A549 (cell line): ENCODE data around the gene PRKAR1B. TPM values are rescaled to one million over a fixed set of nuclear protein-coding genes. Genes with fewer than 3 reads are reported as not detected.

Experiments used
- ATAC-seq, 2 experiments: fragments of 200-7000 bp in 1 of 2; fragments of >200 bp in 1 of 2; cut with Nextera tagmentation in 1 of 2; cut with Tn5 transposase in 1 of 2; 3 replicates each; pipeline versions ENCODE4 v1.8.0 to v1.9.1; 2018 to 2020; ENCODE audit warnings: mild to moderate bottlenecking in 1 of 2, moderate library complexity in 1 of 2
- CTCF ChIA-PET: fragments of 300-600 bp; sonication (Branson Sonifier 250); formaldehyde crosslinking; extraction: SDS; loops from one replicate; lab custom pipeline; 2021; ENCODE audit warnings: antibody characterized with exemption, inconsistent platforms; lab: Yijun Ruan, JAX
- POLR2A ChIA-PET: fragments of 350-600 bp; formaldehyde crosslinking; extraction: SDS; loops from one replicate; lab custom pipeline; 2021; ENCODE audit warnings: antibody characterized with exemption, inconsistent platforms; lab: Yijun Ruan, JAX
- DNase-seq, 2 experiments: peaks; one replicate each; pipeline versions ENCODE4 v3.0.0 to v3.0.0-alpha.2; 2011 to 2016; ENCODE audit warnings: low read depth in 1 of 2, low spot score in 1 of 2
- FAIRE-seq: peaks from 2 replicates; lab custom pipeline; 2011; peaks lifted over from hg19 to GRCh38; lab: Jason Lieb, UNC
- H3K27ac ChIP-seq, 2 experiments: fragments of >200 bp; sonication (Bioruptor Twin); formaldehyde crosslinking; 3 replicates each; pipeline ENCODE4 v1.5.1; 2016 to 2017
- H3K4me1 ChIP-seq: fragments of >200 bp; sonication (Bioruptor Twin); formaldehyde crosslinking; 3 replicates; pipeline ENCODE4 v1.6.1; 2016
- H3K4me2 ChIP-seq: fragments of >200 bp; sonication (Bioruptor Twin); formaldehyde crosslinking; 3 replicates; pipeline ENCODE4 v1.6.1; 2016
- H3K4me3 ChIP-seq: fragments of >200 bp; sonication (Bioruptor Twin); formaldehyde crosslinking; 3 replicates; pipeline ENCODE4 v1.5.1; 2016
- H3K9me3 ChIP-seq: fragments of >200 bp; sonication (Bioruptor Twin); formaldehyde crosslinking; 3 replicates; pipeline ENCODE4 v1.6.1; 2016
- CEBPB ChIP-seq, 2 experiments: fragments of >200 bp in 1 of 2; sonication (Bioruptor Twin) in 1 of 2; formaldehyde crosslinking in 1 of 2; IDR thresholded peaks; 2 replicates each; pipeline ENCODE4 v1.6.1; 2012 to 2016
- CHD2 ChIP-seq: fragments of 150-350 bp; IDR thresholded peaks from 2 replicates; pipeline ENCODE4 v1.6.1; 2014; ENCODE audit warnings: low read length; ENCODE audit not compliant: partially characterized antibody
- EHF ChIP-seq: fragments of 250-450 bp; sonication (Bioruptor Pico); IDR thresholded peaks from 2 replicates; pipeline ENCODE4 v1.5.0; 2020; ENCODE audit warnings: mild to moderate bottlenecking
- FOXS1 ChIP-seq: fragments of 250-450 bp; sonication (Bioruptor Pico); IDR thresholded peaks from 2 replicates; pipeline ENCODE4 v1.5.0; 2020; ENCODE audit warnings: mild to moderate bottlenecking, moderate library complexity
- HES2 ChIP-seq: fragments of >200 bp; sonication (Bioruptor Twin); formaldehyde crosslinking; IDR thresholded peaks from 2 replicates; pipeline ENCODE4 v1.6.1; 2016
- HEYL ChIP-seq: fragments of 250-450 bp; sonication (Bioruptor Pico); IDR thresholded peaks from 2 replicates; pipeline ENCODE4 v1.8.0; 2021; ENCODE audit warnings: mild to moderate bottlenecking, moderate library complexity
- JUN ChIP-seq, 2 experiments: fragments of >200 bp; sonication (Bioruptor Twin); formaldehyde crosslinking; IDR thresholded peaks; 2 replicates in 1 of 2; 3 replicates in 1 of 2; pipeline ENCODE4 v1.6.1; 2016 to 2017
- JUNB ChIP-seq: fragments of >200 bp; sonication (Bioruptor Twin); formaldehyde crosslinking; IDR thresholded peaks from 2 replicates; pipeline ENCODE4 v1.6.1; 2016
- NR3C1 ChIP-seq: fragments of >200 bp; sonication (Bioruptor Twin); formaldehyde crosslinking; IDR thresholded peaks from 3 replicates; pipeline ENCODE4 v1.6.1; 2017
- PBX3 ChIP-seq: IDR thresholded peaks from 2 replicates; pipeline ENCODE4 v1.6.1; 2012
- PHF8 ChIP-seq: fragments of 200-600 bp; sonication (generic); IDR thresholded peaks from 2 replicates; pipeline ENCODE4 v1.6.1; 2016; ENCODE audit warnings: low read depth, mild to moderate bottlenecking, antibody characterized with exemption, moderate library complexity, borderline replicate concordance
- POLR2AphosphoS2 ChIP-seq: conservative IDR thresholded peaks from 2 replicates; pipeline ENCODE4 v1.6.1; 2012; ENCODE audit warnings: low read length, improper control_type of control experiment, inconsistent platforms
- RAD21 ChIP-seq, 2 experiments: fragments of >200 bp in 1 of 2; sonication (Bioruptor Twin) in 1 of 2; formaldehyde crosslinking in 1 of 2; IDR thresholded peaks in 1 of 2; conservative IDR thresholded peaks in 1 of 2; 2 replicates in 1 of 2; 3 replicates in 1 of 2; pipeline ENCODE4 v1.6.1; 2012 to 2018; ENCODE audit warnings: inconsistent platforms in 1 of 2
- RARB ChIP-seq: fragments of 250-450 bp; sonication (Bioruptor Pico); IDR thresholded peaks from 2 replicates; pipeline ENCODE4 v1.8.0; 2021; ENCODE audit warnings: mild to moderate bottlenecking, moderate library complexity
- RFX5 ChIP-seq: fragments of 450-650 bp; IDR thresholded peaks from 2 replicates; pipeline ENCODE4 v1.7.1; 2014; ENCODE audit warnings: antibody characterized with exemption, mild to moderate bottlenecking, moderate library complexity
- TFCP2L1 ChIP-seq: fragments of 250-450 bp; sonication (Bioruptor Pico); IDR thresholded peaks from 2 replicates; pipeline ENCODE4 v1.5.0; 2021; ENCODE audit warnings: mild to moderate bottlenecking
- ZC3H11A ChIP-seq: fragments of 450-650 bp; IDR thresholded peaks from 2 replicates; pipeline ENCODE4 v1.6.1; 2014; ENCODE audit warnings: antibody characterized with exemption, mild to moderate bottlenecking
- ZFP36 ChIP-seq: fragments of 450-650 bp; IDR thresholded peaks from 2 replicates; pipeline ENCODE4 v1.6.1; 2014; ENCODE audit warnings: borderline replicate concordance; ENCODE audit not compliant: partially characterized antibody
- ZSCAN20 ChIP-seq: fragments of 250-450 bp; sonication (Bioruptor Pico); IDR thresholded peaks from 2 replicates; pipeline ENCODE4 v1.8.0; 2022; ENCODE audit warnings: mild to moderate bottlenecking, moderate library complexity
- WGBS: methylation state at CpG from one replicate; pipeline ENCODE4 v1.1.6; 2017; ENCODE audit errors: missing lambda C conversion rate; 5-methylcytosine and 5-hydroxymethylcytosine counted together
- polyA plus RNA-seq, 4 experiments: library from polyadenylated mRNA; depleted of rRNA in 3 of 4; stranded (reverse); fragments of >200 nt; fragmentation: RNase III in 1 of 4; extraction: RNeasy Plus Mini Kit Qiagen cat#74134 plus additional on column Dnase treatment in 1 of 4; gene quantifications; 2 replicates in 3 of 4; 3 replicates in 1 of 4; pipeline ENCODE4 v1.2.3, GENCODE V29; 2011 to 2017
- TF ChIP-seq, protein P1 (sequence below): fragments of 450-650 bp; IDR thresholded peaks from 2 replicates; pipeline ENCODE4 v1.6.1; 2014; ENCODE audit warnings: antibody characterized with exemption
- TF ChIP-seq, protein P2 (sequence below): fragments of >200 bp; sonication (Bioruptor Twin); formaldehyde crosslinking; IDR thresholded peaks from 3 replicates; pipeline ENCODE4 v1.6.1; 2016

Gene PRKAR1B
- polyA plus RNA-seq, 2 of the 4 experiments (the other 2 are of a cell fraction): 10.1 to 33.7 TPM

GRCh38 chr7:628402-628763, 98.7 kb downstream of the PRKAR1B start:
- TF ChIP-seq, protein P1, sequence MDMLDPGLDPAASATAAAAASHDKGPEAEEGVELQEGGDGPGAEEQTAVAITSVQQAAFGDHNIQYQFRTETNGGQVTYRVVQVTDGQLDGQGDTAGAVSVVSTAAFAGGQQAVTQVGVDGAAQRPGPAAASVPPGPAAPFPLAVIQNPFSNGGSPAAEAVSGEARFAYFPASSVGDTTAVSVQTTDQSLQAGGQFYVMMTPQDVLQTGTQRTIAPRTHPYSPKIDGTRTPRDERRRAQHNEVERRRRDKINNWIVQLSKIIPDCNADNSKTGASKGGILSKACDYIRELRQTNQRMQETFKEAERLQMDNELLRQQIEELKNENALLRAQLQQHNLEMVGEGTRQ: no peak
- TF ChIP-seq ZFP36 (no peak), HES2 (no peak), PHF8 (no peak), TFCP2L1 (CRISPR knock-in tag) (no peak), HEYL (CRISPR knock-in tag) (no peak), EHF (CRISPR knock-in tag) (no peak), RAD21 (conservative IDR thresholded peaks at IDR 0.05 in 1 of 2, IDR thresholded peaks at IDR 0.05 in 1 of 2) (no peak), RFX5 (no peak)
- TF ChIP-seq, protein P2, sequence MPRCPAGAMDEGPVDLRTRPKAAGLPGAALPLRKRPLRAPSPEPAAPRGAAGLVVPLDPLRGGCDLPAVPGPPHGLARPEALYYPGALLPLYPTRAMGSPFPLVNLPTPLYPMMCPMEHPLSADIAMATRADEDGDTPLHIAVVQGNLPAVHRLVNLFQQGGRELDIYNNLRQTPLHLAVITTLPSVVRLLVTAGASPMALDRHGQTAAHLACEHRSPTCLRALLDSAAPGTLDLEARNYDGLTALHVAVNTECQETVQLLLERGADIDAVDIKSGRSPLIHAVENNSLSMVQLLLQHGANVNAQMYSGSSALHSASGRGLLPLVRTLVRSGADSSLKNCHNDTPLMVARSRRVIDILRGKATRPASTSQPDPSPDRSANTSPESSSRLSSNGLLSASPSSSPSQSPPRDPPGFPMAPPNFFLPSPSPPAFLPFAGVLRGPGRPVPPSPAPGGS: no peak
- no peak for FAIRE-seq
- Histone ChIP-seq H3K4me3 (no peak overlapping the region), H3K4me2 (no peak overlapping the region), H3K27ac (no peak overlapping the region), H3K9me3 (no peaks in the 10 kb centered on the region), H3K4me1 (no peaks in the 10 kb centered on the region)
- ATAC-seq: 0 out of 6 replicates have a peak, but pooled peaks of 1 of the 2 experiments have one; percentile 21
- CTCF ChIA-PET: no interaction called here
- DNase-seq: no peak
- POLR2A ChIA-PET: no interaction called here
- 80% methylated on average over 10 of the region's 13 CpGs for WGBS

- no peaks in the 10 kb centered on the region for H3K9me3 ChIP-seq
- H3K4me3 ChIP-seq: no peak overlapping the region
- WGBS: 90% methylated on average over 28 of the region's 35 CpGs
- TF ChIP-seq FOXS1 (no peak), RARB (CRISPR knock-in tag) (no peak), NR3C1 (no peak), CEBPB (IDR thresholded peaks at IDR 0.05) (no peak), POLR2AphosphoS2 (no peak), EHF (CRISPR knock-in tag) (no peak), ZC3H11A (no peak), PBX3 (no peak), ZSCAN20 (CRISPR knock-in tag) (no peak), CHD2 (no peak), JUNB (no peak), JUN (IDR thresholded peaks at IDR 0.05) (no peak), HEYL (CRISPR knock-in tag) (no peak), HES2 (no peak)
- TF ChIP-seq, protein P1: no peak
- H3K4me2 ChIP-seq: no peak overlapping the region
- POLR2A ChIA-PET: no interaction called here
- no peak for FAIRE-seq
- H3K27ac ChIP-seq: no peak overlapping the region
- CTCF ChIA-PET: interaction anchor here (1.1 kb wide), 1 partner anchor 198 kb away, joined by 3 read pairs; no protein-coding TSS in a partner anchor
- DNase-seq: no peak
- ATAC-seq: no peak
- H3K4me1 ChIP-seq: no peaks in the 10 kb centered on the region
Measured at GRCh38 chr7:627661-628401, 99.2 kb downstream of the PRKAR1B start.
